Activated naive CD8-positive, alpha-beta T cell treated with anti-CD3 and anti-CD28 coated beads, Interleukin-2, amount 50 U/mL, for 24 hours (primary cell): ENCODE measurements around the gene ZSWIM7.

Source experiments
- ATAC-seq: fragments of 150-1000 bp; cut with Tn5 transposase; one replicate; pipeline ENCODE4 v1.10.0; 2021
- DNase-seq: peaks from one replicate; pipeline ENCODE4 v3.0.0; 2021
- H3K27ac Mint-ChIP-seq: one replicate; pipeline ENCODE4 v1.8.0; 2021; ENCODE audit warnings: mild to moderate bottlenecking, mixed read lengths
- H3K27me3 Mint-ChIP-seq: one replicate; pipeline ENCODE4 v1.8.0; 2021; ENCODE audit warnings: mixed read lengths
- H3K36me3 Mint-ChIP-seq: one replicate; pipeline ENCODE4 v1.8.0; 2021; ENCODE audit warnings: low read depth, mixed read lengths
- H3K4me1 Mint-ChIP-seq: one replicate; pipeline ENCODE4 v1.8.0; 2021; ENCODE audit warnings: mixed read lengths
- H3K4me3 Mint-ChIP-seq: one replicate; pipeline ENCODE4 v1.8.0; 2021; ENCODE audit warnings: mild to moderate bottlenecking, moderate library complexity, mixed read lengths
- H3K9me3 Mint-ChIP-seq: one replicate; pipeline ENCODE4 v1.8.0; 2021; ENCODE audit warnings: mixed read lengths

ZSWIM7 gene

GRCh38 chr17:15999141-15999973 is at the start of gene ZSWIM7, which contains the start of gene TTC19:
TSS of gene ZSWIM7 (minus strand) at chr17:15999704. CDS start at chr17:15999594, 110 bp downstream.
TSS of gene TTC19 (plus strand) at chr17:15999824. CDS start at chr17:15999849, 25 bp downstream.
- H3K27me3 Mint-ChIP-seq: peaks cover 2% of the 10 kb centered on the region
- peaks cover 34% of the 10 kb centered on the region for H3K4me1 Mint-ChIP-seq
- peaks cover 38% of the 10 kb centered on the region for H3K36me3 Mint-ChIP-seq
- peak within 1 kb of the TSS; percentile 99 for H3K4me3 Mint-ChIP-seq
- DNase-seq: peak; percentile 97
- no peaks in the 10 kb centered on the region for H3K9me3 Mint-ChIP-seq
- peak; percentile 98 for ATAC-seq
- peak within 1 kb of the TSS; percentile 94 for H3K27ac Mint-ChIP-seq

GRCh38 chr17:16048811-16049449 is 49.4 kb upstream of the ZSWIM7 start:
- H3K4me3 Mint-ChIP-seq: no peak overlapping the region
- H3K9me3 Mint-ChIP-seq: no peaks in the 10 kb centered on the region
- H3K4me1 Mint-ChIP-seq: no peaks in the 10 kb centered on the region
- peaks cover 56% of the 10 kb centered on the region for H3K36me3 Mint-ChIP-seq
- no peaks in the 10 kb centered on the region for H3K27me3 Mint-ChIP-seq
- DNase-seq: no peak
- ATAC-seq: no peak
- H3K27ac Mint-ChIP-seq: no peak overlapping the region

- no peak overlapping the region for H3K27ac Mint-ChIP-seq
- no peak overlapping the region for H3K4me3 Mint-ChIP-seq
- DNase-seq (no peak), ATAC-seq (no peak)
- no peaks in the 10 kb centered on the region for H3K9me3 Mint-ChIP-seq
- H3K4me1 Mint-ChIP-seq: no peaks in the 10 kb centered on the region
- H3K27me3 Mint-ChIP-seq: no peaks in the 10 kb centered on the region
- peaks cover 53% of the 10 kb centered on the region for H3K36me3 Mint-ChIP-seq
Measured at GRCh38 chr17:16046966-16047365, 47.5 kb upstream of the ZSWIM7 start.

- peaks cover 56% of the 10 kb centered on the region for H3K36me3 Mint-ChIP-seq
- DNase-seq (no peak), ATAC-seq (no peak)
- H3K9me3 Mint-ChIP-seq: no peaks in the 10 kb centered on the region
- no peak overlapping the region for H3K27ac Mint-ChIP-seq
- no peaks in the 10 kb centered on the region for H3K27me3 Mint-ChIP-seq
- no peaks in the 10 kb centered on the region for H3K4me1 Mint-ChIP-seq
- H3K4me3 Mint-ChIP-seq: no peak overlapping the region
Measured at GRCh38 chr17:16044487-16044886, 45.0 kb upstream of the ZSWIM7 start.

- Mint-ChIP-seq H3K4me1 (peaks cover 10% of the 10 kb centered on the region), H3K27me3 (no peaks in the 10 kb centered on the region), H3K9me3 (no peaks in the 10 kb centered on the region), H3K27ac (no peak overlapping the region), H3K4me3 (no peak overlapping the region), H3K36me3 (peaks cover 63% of the 10 kb centered on the region)
- DNase-seq (no peak), ATAC-seq (no peak)
Measured at GRCh38 chr17:16040710-16041251, 41.3 kb upstream of the ZSWIM7 start.

GRCh38 chr17:16037636-16038035 is 38.1 kb upstream of the ZSWIM7 start:
- H3K4me3 Mint-ChIP-seq: no peak overlapping the region
- H3K27ac Mint-ChIP-seq: peak overlapping the region; percentile 39
- H3K27me3 Mint-ChIP-seq: no peaks in the 10 kb centered on the region
- ATAC-seq (no peak), DNase-seq (no peak)
- H3K36me3 Mint-ChIP-seq: peaks cover 67% of the 10 kb centered on the region
- H3K4me1 Mint-ChIP-seq: peaks cover 10% of the 10 kb centered on the region
- no peaks in the 10 kb centered on the region for H3K9me3 Mint-ChIP-seq

- ATAC-seq (no peak), DNase-seq (no peak)
- Mint-ChIP-seq H3K4me1 (peaks cover 10% of the 10 kb centered on the region), H3K4me3 (no peak overlapping the region), H3K9me3 (no peaks in the 10 kb centered on the region), H3K27ac (peak overlapping the region; percentile 39), H3K36me3 (peaks cover 72% of the 10 kb centered on the region), H3K27me3 (no peaks in the 10 kb centered on the region)
Measured at GRCh38 chr17:16036261-16036660, 36.8 kb upstream of the ZSWIM7 start.

GRCh38 chr17:16033729-16034349 is 34.3 kb upstream of the ZSWIM7 start:
- H3K4me3 Mint-ChIP-seq: no peak overlapping the region
- H3K36me3 Mint-ChIP-seq: peaks cover 81% of the 10 kb centered on the region
- DNase-seq (no peak), ATAC-seq (no peak)
- no peaks in the 10 kb centered on the region for H3K9me3 Mint-ChIP-seq
- H3K27ac Mint-ChIP-seq: peak overlapping the region; percentile 14
- no peaks in the 10 kb centered on the region for H3K27me3 Mint-ChIP-seq
- H3K4me1 Mint-ChIP-seq: peaks cover 24% of the 10 kb centered on the region

- Mint-ChIP-seq H3K27ac (peak overlapping the region; percentile 96), H3K9me3 (no peaks in the 10 kb centered on the region), H3K36me3 (peaks cover 85% of the 10 kb centered on the region), H3K4me3 (peak overlapping the region; percentile 73), H3K27me3 (no peaks in the 10 kb centered on the region), H3K4me1 (peaks cover 49% of the 10 kb centered on the region)
- DNase-seq (peak; percentile 56), ATAC-seq (peak; percentile 99)
Measured at GRCh38 chr17:16027708-16028584, 28.4 kb upstream of the ZSWIM7 start.

- H3K36me3 Mint-ChIP-seq: peaks cover 78% of the 10 kb centered on the region
- ATAC-seq (no peak), DNase-seq (no peak)
- H3K27me3 Mint-ChIP-seq: no peaks in the 10 kb centered on the region
- H3K4me1 Mint-ChIP-seq: peaks cover 49% of the 10 kb centered on the region
- no peaks in the 10 kb centered on the region for H3K9me3 Mint-ChIP-seq
- peak overlapping the region; percentile 96 for H3K27ac Mint-ChIP-seq
- peak overlapping the region; percentile 73 for H3K4me3 Mint-ChIP-seq
Measured at GRCh38 chr17:16026895-16027294, 27.4 kb upstream of the ZSWIM7 start.

GRCh38 chr17:16025202-16025601 is 25.7 kb upstream of the ZSWIM7 start:
- no peak for DNase-seq
- H3K36me3 Mint-ChIP-seq: peaks cover 74% of the 10 kb centered on the region
- no peaks in the 10 kb centered on the region for H3K9me3 Mint-ChIP-seq
- H3K4me3 Mint-ChIP-seq: no peak overlapping the region
- peaks cover 46% of the 10 kb centered on the region for H3K4me1 Mint-ChIP-seq
- H3K27ac Mint-ChIP-seq: peak overlapping the region; percentile 15
- ATAC-seq: no peak
- no peaks in the 10 kb centered on the region for H3K27me3 Mint-ChIP-seq

- H3K4me1 Mint-ChIP-seq: peaks cover 38% of the 10 kb centered on the region
- H3K9me3 Mint-ChIP-seq: no peaks in the 10 kb centered on the region
- no peak overlapping the region for H3K4me3 Mint-ChIP-seq
- DNase-seq (no peak), ATAC-seq (no peak)
- no peak overlapping the region for H3K27ac Mint-ChIP-seq
- H3K27me3 Mint-ChIP-seq: no peaks in the 10 kb centered on the region
- peaks cover 67% of the 10 kb centered on the region for H3K36me3 Mint-ChIP-seq
Measured at GRCh38 chr17:16023881-16024280, 24.4 kb upstream of the ZSWIM7 start.

- Mint-ChIP-seq H3K4me1 (peaks cover 6% of the 10 kb centered on the region), H3K9me3 (no peaks in the 10 kb centered on the region), H3K27me3 (no peaks in the 10 kb centered on the region), H3K4me3 (no peak overlapping the region), H3K27ac (no peak overlapping the region), H3K36me3 (peaks cover 53% of the 10 kb centered on the region)
- DNase-seq: no peak
- ATAC-seq: no peak
Measured at GRCh38 chr17:16019347-16019746, 19.8 kb upstream of the ZSWIM7 start.

- Mint-ChIP-seq H3K27ac (no peak overlapping the region), H3K9me3 (no peaks in the 10 kb centered on the region), H3K36me3 (peaks cover 54% of the 10 kb centered on the region), H3K4me1 (peaks cover 3% of the 10 kb centered on the region), H3K4me3 (no peak overlapping the region), H3K27me3 (no peaks in the 10 kb centered on the region)
- no peak for ATAC-seq
- DNase-seq: no peak
Measured at GRCh38 chr17:16013943-16014407, 14.5 kb upstream of the ZSWIM7 start.
